NK-92 treated with Interleukin-12 subunit alpha and Interleukin-12 subunit beta, amount 100 ng/mL, for 24 hours (cell line): ENCODE measurements around the gene STAT2.
A peak's percentile ranks its signal among the peaks of the same experiment; 100 is the strongest.
"Not testable (repeated sequence)": the region's sequence is repeated elsewhere in the genome, so short reads cannot be mapped to it uniquely, and the experiment has no call there.

Experiments used
- DNase-seq: peaks from one replicate; lab custom pipeline; 2025; lab: John Stamatoyannopoulos, UW

The STAT2 gene

GRCh38 chr12:56362130-56363059 is 2.5 kb upstream of the STAT2 start, which contains the start of gene APOF:
Gene APOF, minus strand, starts transcription at chr12:56362857. Its CDS starts 112 bp downstream, at chr12:56362745.
- no peak for DNase-seq

GRCh38 chr12:56361487-56362129 is 1.7 kb upstream of the STAT2 start:
- DNase-seq: no peak

- no peak for DNase-seq
Observed at GRCh38 chr12:56358836-56359532, 923 bp downstream of the STAT2 start.

GRCh38 chr12:56351325-56351724 is 8.6 kb downstream of the STAT2 start:
- no peak for DNase-seq

- no peak for DNase-seq
Observed at GRCh38 chr12:56350662-56351061, 9.2 kb downstream of the STAT2 start.

GRCh38 chr12:56348776-56349175 is 11.1 kb downstream of the STAT2 start:
- DNase-seq: no peak

- not testable (repeated sequence) for DNase-seq
Observed at GRCh38 chr12:56347255-56347654, 12.7 kb downstream of the STAT2 start.

GRCh38 chr12:56346675-56347074 is 13.2 kb downstream of the STAT2 start:
- DNase-seq: no peak

- DNase-seq: not testable (repeated sequence)
Observed at GRCh38 chr12:56342290-56342689, 17.6 kb downstream of the STAT2 start.

GRCh38 chr12:56341616-56342015 is 18.3 kb downstream of the STAT2 start:
- no peak for DNase-seq

- DNase-seq: no peak
Observed at GRCh38 chr12:56339158-56339422, 20.8 kb downstream of the STAT2 start.

- peak; percentile 64 for DNase-seq
Observed at GRCh38 chr12:56338308-56339157, 21.4 kb downstream of the STAT2 start, which contains the start of gene IL23A. Gene IL23A, plus strand, starts transcription at chr12:56338884. Its CDS starts 161 bp downstream, at chr12:56339045.

- no peak for DNase-seq
Observed at GRCh38 chr12:56337753-56338251, 22.1 kb downstream of the STAT2 start.

- DNase-seq: no peak
Observed at GRCh38 chr12:56336361-56337167, 23.3 kb downstream of the STAT2 start.

- DNase-seq: not testable (repeated sequence)
Observed at GRCh38 chr12:56335527-56335926, 24.4 kb downstream of the STAT2 start.

GRCh38 chr12:56334490-56334793 is 25.5 kb downstream of the STAT2 start:
- no peak for DNase-seq

GRCh38 chr12:56333679-56334489 is 26.0 kb downstream of the STAT2 start, which contains the start of gene PAN2:
Gene PAN2, minus strand, starts transcription at chr12:56334000. Its CDS starts 906 bp downstream, at chr12:56333094.
- DNase-seq: peak; percentile 92

GRCh38 chr12:56333197-56333678 is 26.7 kb downstream of the STAT2 start:
- DNase-seq: no peak

GRCh38 chr12:56332512-56333196 is 27.3 kb downstream of the STAT2 start:
- no peak for DNase-seq
